Activated CD4-positive, alpha-beta T cell treated with anti-CD3 and anti-CD28 coated beads, Interleukin-2, amount 50 U/mL, for 48 hours (primary cell): ENCODE results near the gene ZNF786.
"Not testable (repeated sequence)": the region's sequence is repeated elsewhere in the genome, so short reads cannot be mapped to it uniquely, and the experiment has no call there.

Experiments used
- DNase-seq, 2 experiments: peaks; one replicate each; pipeline ENCODE4 v3.0.0-alpha.2; 2020

ZNF786 gene, protein sequence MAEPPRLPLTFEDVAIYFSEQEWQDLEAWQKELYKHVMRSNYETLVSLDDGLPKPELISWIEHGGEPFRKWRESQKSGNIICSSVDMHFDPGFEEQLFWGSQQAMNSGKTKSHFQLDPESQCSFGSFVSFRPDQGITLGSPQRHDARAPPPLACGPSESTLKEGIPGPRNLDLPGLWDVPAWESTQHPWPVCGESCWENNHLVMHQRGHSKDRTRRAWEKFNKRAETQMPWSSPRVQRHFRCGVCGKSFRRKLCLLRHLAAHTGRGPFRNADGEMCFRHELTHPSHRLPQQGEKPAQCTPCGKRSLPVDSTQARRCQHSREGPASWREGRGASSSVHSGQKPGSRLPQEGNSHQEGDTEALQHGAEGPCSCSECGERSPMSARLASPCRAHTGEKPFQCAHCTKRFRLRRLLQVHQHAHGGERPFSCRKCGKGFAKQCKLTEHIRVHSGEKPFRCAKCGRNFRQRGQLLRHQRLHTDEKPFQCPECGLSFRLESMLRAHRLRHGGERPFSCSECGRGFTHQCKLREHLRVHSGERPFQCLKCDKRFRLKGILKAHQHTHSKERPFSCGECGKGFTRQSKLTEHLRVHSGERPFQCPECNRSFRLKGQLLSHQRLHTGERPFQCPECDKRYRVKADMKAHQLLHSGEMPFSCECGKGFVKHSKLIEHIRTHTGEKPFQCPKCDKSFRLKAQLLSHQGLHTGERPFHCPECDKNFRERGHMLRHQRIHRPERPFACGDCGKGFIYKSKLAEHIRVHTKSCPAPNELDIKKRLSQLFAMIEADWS

GRCh38 chr7:149090397-149091195 lies at the start of gene ZNF786:
Gene ZNF786 (minus strand): TSS chr7:149090718. CDS start chr7:149090640, 78 bp downstream.
- DNase-seq = peak; percentile 93 to 95

- no peak for DNase-seq
These were observed 45.6 kb upstream of the ZNF786 start for GRCh38 chr7:149136118-149136517.

- no peak for DNase-seq
These were observed 42.7 kb upstream of the ZNF786 start for GRCh38 chr7:149133028-149133710.

DNA sequence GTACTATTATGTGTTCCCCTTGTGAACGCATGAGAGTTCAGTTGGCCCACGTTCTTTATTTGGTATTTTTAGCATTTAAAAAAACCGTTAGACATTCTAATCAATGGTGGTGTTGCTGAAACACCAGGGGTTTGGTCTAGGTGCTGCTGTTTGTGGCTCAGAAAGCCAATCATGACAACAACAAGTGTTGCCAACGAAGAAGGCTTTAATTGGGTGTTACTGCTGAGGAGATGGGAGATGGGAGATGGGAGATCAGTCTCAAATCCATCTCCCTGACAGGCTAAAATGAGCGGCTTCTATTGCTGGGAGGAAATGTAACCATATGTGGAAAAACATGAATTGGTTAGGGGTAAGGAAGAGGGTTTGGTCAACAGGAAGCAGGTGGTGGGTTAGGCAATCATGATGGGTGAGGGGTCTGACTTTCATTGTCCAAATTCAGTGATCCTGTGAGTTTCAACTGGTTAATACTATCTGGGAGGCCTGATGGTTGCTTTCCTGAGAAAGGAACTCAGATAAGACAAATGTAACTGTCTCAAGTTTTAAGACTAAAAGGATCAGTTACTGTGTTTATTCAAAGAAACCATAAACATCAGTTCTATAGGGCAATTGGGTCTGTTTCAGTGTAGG lies 40.2 kb upstream of the ZNF786 start:
- no peak for DNase-seq

DNA sequence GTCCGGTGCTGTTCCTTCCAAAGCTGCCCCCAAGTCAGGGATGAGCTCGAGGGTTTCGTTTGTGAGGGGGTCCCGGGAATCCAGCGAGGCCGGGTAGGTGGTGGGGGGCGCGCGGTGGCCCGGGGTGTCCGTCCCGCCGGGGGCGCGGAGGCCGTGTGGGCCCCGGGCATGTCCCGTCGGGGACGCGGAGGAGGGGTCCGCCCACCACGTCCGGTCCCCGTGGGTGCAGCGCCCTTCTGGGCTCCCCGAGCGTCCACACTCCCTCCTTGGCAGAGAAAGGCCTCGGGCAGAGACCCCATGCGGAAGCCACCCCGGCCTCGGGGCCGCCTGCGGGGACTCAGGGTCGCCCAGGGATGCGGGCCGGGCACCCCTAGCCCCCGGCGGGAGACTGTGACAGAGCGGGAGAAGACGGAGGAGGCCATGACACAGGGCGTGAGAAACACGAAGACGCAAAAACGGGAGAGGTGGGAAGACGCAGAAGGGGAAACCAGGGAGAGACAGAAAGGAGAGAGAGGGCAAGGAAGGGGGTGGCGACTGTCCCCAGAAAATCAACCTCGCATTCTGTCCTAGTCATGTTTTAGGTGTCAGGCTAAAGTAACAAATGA lies 36.2 kb upstream of the ZNF786 start:
- DNase-seq = peak; percentile 71 to 80

- peak; percentile 93 to 94 for DNase-seq
These were observed 35.5 kb upstream of the ZNF786 start, which contains the start of gene ZNF425 for GRCh38 chr7:149125863-149126661. Gene ZNF425 (minus strand): TSS chr7:149126324. CDS start chr7:149126213, 111 bp downstream.

DNA sequence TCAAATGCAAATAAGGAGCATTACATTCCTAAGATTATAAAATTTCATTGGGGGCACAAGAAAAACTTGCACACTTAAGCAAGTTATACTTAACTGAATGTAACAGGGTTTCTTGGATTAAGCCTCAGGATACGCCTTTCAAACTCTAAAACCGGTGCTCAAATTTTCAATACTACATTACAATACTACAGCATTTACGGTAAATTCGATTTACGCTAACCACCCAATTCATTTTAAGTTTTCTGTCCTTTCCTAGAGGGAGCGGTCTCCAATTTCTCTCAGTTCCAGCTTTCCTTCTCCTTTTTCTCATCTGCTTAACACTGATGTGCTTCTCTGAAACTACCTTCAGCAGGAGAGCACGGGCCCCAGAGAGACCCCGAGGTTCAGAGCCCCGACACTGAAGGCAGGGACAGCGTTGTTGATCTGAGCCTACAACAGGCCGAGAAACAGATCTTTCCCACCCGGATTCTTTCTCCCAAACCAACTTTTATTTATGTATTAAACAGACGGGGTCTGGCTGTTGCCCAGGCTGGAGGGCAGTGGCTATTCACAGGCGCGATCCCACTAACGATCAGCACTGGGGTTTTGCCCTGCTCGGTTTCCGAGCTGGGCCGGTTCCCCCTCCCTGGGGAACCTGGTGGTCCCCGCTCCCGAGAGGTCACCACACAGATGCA lies 34.8 kb upstream of the ZNF786 start:
- no peak for DNase-seq

DNA sequence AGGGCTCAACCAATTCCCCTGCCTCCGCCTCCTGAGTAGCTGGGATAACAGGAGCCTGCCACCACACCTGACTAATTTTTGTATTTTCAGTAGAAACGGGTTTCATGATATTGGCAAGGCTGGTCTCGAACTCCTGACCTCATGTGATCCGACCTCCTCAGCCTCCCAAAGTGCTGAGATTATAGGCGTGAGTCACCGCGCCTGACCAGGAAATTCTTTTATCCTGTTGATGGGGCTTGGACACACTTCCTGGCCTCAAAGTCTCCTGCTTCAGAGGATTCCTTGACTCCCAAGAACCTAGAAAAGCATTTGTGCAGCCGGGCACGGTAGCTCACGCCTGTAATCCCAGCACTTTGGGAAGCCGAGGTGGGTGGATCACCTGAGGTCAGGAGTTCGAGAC lies 19.5 kb upstream of the ZNF786 start:
- no peak for DNase-seq

GRCh38 chr7:149104749-149105148 lies 14.2 kb upstream of the ZNF786 start:
- DNase-seq = no peak

DNA sequence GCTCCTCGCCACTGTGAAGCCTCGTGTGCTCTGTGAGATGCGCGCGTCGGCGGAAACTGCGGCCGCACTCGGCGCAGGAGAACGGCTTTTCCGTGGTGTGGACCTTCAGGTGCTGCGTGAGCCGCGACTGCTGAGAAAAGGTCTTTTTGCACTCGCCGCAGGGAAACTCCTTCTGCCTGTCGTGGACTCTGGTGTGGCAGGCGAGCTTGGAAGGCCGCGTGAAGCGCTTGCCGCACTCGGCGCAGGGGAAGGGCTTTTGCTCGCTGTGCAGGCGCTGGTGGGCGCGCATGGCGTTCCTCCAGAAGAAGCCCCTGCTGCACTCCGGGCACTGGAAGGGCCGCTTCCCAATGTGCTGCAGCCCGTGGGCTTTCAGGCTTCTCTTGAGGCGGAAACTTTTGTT lies 13.7 kb upstream of the ZNF786 start:
- no peak for DNase-seq

DNA sequence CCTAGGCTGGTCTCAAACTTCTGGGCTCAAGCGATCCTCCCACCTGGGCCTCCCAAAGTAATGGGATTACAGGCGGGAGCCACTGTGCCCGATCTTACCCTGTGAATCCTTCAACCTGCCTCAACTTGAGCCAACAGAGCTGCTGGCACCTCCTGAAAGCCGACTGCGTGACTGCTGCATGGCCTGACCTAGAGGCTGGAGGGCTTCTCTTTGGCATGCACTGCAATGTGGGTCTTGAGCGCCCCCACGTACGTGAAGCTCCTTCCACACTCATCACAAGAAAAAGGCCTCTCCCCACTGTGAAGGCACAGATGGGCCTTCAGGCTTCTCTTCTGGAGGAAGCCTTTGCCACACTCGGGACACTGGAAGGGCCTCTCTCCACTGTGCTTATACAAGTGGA lies 12.9 kb upstream of the ZNF786 start:
- no peak for DNase-seq

DNA sequence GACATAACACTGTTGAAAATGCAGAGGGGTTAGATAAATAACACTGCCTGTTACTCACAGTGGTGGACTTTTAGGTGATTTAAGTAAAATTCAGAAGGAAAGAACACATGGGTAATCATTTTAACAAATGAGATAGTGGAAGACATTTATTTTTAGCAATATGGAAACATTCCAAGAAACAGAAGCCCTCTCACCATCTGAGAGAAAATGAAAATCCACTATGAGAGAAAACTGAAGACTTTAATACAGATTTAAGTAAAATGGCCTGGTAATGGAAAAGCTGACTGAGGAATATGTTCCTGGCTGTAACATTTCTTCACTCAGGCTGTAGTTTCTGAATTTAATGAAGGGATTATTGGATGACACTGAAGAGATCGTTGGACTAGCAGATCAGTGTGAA lies 12.1 kb upstream of the ZNF786 start:
- no peak for DNase-seq

DNA sequence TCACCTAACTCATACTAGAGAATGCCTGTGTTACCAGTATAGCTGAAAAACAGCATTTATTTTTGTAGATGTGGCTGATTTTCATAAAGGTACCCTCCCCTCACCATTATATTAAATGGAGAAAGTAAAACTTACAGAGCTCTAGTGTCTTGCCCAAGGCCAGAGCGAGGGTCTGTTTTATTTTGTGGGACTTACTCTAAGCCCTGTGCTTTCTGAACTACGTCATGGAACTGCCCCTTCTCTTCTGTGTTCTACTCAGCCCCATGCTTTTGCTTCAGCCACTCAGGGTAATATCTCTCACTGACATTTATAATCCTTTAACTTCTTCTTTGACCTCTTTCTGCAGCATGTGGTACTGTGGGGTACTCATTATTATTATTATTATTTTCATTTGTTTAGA lies 10.3 kb upstream of the ZNF786 start:
- no peak for DNase-seq

- DNase-seq = no peak
These were observed 8.5 kb upstream of the ZNF786 start for GRCh38 chr7:149099058-149099457.

DNA sequence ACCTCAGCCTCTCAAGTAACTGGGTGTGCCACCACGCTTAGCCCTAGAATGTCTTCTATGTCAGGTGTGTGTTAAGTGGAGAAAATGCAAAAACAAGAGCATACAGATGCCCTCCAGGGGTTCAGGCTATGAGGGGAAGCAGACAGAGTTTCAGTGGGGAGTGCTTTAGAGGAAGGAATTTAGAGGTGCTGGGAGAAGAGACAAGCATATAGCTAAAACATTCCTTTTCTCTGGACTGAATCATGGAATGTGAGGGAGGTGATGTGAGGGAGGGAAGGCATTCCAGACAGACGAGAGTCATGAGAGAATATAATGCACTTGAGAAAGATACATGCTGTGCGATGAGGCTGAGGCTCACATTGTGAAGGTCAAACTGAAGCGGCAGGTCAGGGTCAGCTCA lies 6.6 kb upstream of the ZNF786 start:
- DNase-seq = no peak

- no peak for DNase-seq
These were observed 2.7 kb upstream of the ZNF786 start for GRCh38 chr7:149093228-149093627.

DNA sequence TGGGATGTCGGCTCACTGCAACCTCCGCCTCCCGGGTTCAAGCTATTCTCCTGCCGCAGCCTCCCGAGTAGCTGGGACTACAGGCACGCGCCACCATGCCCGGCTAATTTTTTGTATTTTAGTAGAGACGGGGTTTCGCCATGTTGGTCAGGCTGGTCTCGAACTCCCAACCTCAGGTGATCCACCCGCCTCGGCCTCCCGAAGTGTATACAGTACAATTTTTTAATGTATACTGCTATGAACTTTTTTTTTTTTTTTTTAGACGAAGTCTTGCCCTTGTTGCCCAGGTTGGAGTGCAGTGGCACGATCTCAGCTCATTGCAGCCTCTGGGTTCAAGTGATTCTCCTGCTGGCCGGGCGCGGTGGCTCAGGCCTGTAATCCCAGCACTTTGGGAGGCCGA lies 1.7 kb upstream of the ZNF786 start:
- DNase-seq = not testable (repeated sequence)

- no peak for DNase-seq
These were observed 3.1 kb downstream of the ZNF786 start for GRCh38 chr7:149087376-149087775.

DNA sequence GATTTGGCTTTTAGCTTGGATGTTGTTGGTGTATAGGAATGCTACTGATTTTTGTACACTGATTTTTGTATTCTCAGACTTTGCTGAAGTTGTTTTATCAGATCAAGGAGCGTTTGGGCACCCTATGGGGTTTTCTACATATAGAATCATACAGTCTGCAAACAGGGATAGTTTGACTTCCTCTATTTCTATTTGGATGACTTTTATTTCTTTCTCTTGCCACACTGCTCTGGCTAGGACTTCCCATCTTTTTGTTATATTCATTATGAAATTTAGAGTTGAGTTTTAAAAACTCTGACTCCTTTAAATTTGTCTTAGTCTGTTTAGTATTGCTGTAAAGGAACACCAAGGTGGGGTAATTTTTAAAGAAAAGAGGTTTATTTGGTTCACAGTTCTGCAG lies 4.7 kb downstream of the ZNF786 start:
- no peak for DNase-seq

- no peak for DNase-seq
These were observed 6.1 kb downstream of the ZNF786 start for GRCh38 chr7:149084407-149084806.
